ENCODE data around the gene UGT1A8.

The UGT1A8 gene

DNA sequence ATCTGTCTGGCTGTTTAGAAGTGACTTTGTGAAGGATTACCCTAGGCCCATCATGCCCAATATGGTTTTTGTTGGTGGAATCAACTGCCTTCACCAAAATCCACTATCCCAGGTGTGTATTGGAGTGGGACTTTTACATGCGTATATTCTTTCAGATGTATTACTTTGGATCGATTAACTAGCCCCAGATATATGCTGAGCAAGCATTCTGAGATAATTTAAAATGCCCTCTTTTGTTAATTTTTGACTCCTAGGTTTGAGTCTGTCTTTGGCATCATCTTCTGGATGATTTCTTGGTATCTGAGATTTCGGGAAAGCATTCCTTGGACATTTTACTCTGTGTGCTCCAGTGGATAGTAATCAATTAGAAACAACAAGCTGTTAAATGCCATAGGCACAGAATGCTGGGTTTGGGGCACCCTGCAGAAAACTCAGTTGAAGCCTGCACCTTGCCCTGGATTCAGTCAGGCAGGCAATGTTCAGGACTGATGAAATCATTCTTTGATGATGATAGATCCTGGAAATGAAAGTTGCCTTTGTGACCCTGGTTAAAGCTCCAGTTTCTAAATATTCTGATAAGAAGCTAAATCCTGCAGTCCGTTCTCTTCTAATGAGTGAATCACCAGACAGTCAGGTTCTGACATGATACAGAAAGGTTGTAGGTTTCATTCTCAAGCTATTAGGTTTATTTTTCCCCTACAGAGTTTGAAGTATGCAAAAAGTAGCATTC, 143.8 kb downstream of the UGT1A8 start:
- Histone ChIP-seq H3K27me3 (replicated peaks; ENCODE audit: control insufficient read depth, insufficient read depth, low read length) (no peaks in the 10 kb centered on the region), H3K36me3 (ENCODE audit: control insufficient read depth, insufficient read depth, low read length) (no peaks in the 10 kb centered on the region), H3K4me3 (replicated peaks; ENCODE audit: low read depth, low read length) (no peak overlapping the region)
- DNase-seq (ENCODE audit: extremely low read depth, insufficient read length) = no peak
- TF ChIP-seq, protein P1, sequence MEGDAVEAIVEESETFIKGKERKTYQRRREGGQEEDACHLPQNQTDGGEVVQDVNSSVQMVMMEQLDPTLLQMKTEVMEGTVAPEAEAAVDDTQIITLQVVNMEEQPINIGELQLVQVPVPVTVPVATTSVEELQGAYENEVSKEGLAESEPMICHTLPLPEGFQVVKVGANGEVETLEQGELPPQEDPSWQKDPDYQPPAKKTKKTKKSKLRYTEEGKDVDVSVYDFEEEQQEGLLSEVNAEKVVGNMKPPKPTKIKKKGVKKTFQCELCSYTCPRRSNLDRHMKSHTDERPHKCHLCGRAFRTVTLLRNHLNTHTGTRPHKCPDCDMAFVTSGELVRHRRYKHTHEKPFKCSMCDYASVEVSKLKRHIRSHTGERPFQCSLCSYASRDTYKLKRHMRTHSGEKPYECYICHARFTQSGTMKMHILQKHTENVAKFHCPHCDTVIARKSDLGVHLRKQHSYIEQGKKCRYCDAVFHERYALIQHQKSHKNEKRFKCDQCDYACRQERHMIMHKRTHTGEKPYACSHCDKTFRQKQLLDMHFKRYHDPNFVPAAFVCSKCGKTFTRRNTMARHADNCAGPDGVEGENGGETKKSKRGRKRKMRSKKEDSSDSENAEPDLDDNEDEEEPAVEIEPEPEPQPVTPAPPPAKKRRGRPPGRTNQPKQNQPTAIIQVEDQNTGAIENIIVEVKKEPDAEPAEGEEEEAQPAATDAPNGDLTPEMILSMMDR (IDR thresholded peaks at IDR 0.05; ENCODE audit: insufficient read depth, low read length, poor library complexity, severe bottlenecking) = no peak

DNA sequence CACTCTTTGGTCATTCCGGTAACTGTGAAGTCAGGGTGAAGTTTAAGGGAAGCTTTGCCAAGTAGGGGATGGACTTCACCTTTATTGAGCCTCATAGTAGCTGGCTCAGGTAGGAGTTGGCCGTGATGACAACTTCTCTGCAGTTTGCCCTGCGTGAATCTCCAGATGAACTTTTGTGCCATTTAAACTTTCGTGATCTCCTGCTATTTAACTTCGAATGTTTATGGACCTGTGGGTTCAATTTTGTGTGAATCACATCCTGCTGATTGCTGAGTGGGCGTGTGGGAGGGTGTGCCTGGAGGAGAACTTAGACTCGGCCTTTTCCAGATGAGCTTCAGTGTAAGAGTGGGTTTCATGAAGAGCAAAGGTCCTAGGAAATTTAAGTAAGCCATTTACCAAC, 146.8 kb downstream of the UGT1A8 start:
- no peak for DNase-seq (ENCODE audit: extremely low read depth, insufficient read length)
- H3K27me3 ChIP-seq (replicated peaks; ENCODE audit: control insufficient read depth, insufficient read depth, low read length) = no peaks in the 10 kb centered on the region
- no peaks in the 10 kb centered on the region for H3K36me3 ChIP-seq (ENCODE audit: control insufficient read depth, insufficient read depth, low read length)
- TF ChIP-seq, protein P1 (IDR thresholded peaks at IDR 0.05; ENCODE audit: insufficient read depth, low read length, poor library complexity, severe bottlenecking) = no peak
- no peak overlapping the region for H3K4me3 ChIP-seq (replicated peaks; ENCODE audit: low read depth, low read length)

DNA sequence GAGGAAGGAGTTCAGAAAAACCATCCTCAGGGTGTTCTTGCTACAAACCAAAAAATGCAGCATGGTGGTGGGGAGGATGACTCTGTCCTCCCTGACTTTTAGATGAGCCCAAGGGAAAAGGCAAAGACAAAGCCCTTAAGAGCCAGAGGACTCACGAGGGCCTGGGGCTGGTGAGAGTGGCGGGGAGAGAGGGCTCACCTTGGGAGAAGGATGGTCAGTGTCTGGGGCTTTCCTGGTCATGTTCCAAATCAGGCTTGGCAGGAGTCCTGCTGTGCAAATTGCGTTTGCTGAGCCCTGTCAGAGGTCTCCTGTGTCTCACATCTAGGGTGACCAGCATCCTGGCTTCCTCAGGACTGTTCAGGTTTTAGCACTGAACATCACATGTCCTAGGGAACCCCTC, 147.3 kb downstream of the UGT1A8 start:
- Histone ChIP-seq H3K36me3 (ENCODE audit: control insufficient read depth, insufficient read depth, low read length) (no peaks in the 10 kb centered on the region), H3K4me3 (replicated peaks; ENCODE audit: low read depth, low read length) (no peak overlapping the region), H3K27me3 (replicated peaks; ENCODE audit: control insufficient read depth, insufficient read depth, low read length) (no peaks in the 10 kb centered on the region)
- TF ChIP-seq, protein P1 (IDR thresholded peaks at IDR 0.05; ENCODE audit: insufficient read depth, low read length, poor library complexity, severe bottlenecking) = no peak
- no peak for DNase-seq (ENCODE audit: extremely low read depth, insufficient read length)

DNA sequence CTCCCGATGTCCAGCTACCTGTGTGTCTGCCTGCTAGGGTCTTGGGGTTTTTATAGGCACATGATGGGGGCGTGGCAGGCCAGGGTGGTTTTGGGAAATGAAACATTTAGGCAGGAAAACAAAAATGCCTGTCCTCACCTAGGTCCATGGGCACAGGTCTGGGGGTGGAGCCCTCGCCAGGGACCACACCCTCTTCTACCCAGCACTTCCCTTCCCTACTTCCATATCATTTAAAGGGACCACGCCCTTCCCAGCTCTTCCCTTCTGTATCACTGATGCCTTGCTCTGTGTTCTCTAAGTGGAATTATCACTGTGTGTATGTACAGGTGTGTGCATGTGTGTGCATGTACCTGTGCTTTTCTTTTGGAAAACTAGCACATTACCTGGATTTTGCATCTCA, 149.0 kb downstream of the UGT1A8 start:
- Histone ChIP-seq H3K27me3 (replicated peaks; ENCODE audit: control insufficient read depth, insufficient read depth, low read length) (no peaks in the 10 kb centered on the region), H3K4me3 (replicated peaks; ENCODE audit: low read depth, low read length) (no peak overlapping the region), H3K36me3 (ENCODE audit: control insufficient read depth, insufficient read depth, low read length) (no peaks in the 10 kb centered on the region)
- no peak for DNase-seq (ENCODE audit: extremely low read depth, insufficient read length)
- TF ChIP-seq, protein P1 (IDR thresholded peaks at IDR 0.05; ENCODE audit: insufficient read depth, low read length, poor library complexity, severe bottlenecking) = no peak

- no peak overlapping the region for H3K4me3 ChIP-seq (replicated peaks; ENCODE audit: low read depth, low read length)
- DNase-seq (ENCODE audit: extremely low read depth, insufficient read length) = no peak
- TF ChIP-seq, protein P1 (IDR thresholded peaks at IDR 0.05; ENCODE audit: insufficient read depth, low read length, poor library complexity, severe bottlenecking) = no peak
- no peaks in the 10 kb centered on the region for H3K27me3 ChIP-seq (replicated peaks; ENCODE audit: control insufficient read depth, insufficient read depth, low read length)
- no peaks in the 10 kb centered on the region for H3K36me3 ChIP-seq (ENCODE audit: control insufficient read depth, insufficient read depth, low read length)
Measured at GRCh38 chr2:233768076-233768475, 150.6 kb downstream of the UGT1A8 start.

- no peak for DNase-seq (ENCODE audit: extremely low read depth, insufficient read length)
- Histone ChIP-seq H3K36me3 (ENCODE audit: control insufficient read depth, insufficient read depth, low read length) (no peaks in the 10 kb centered on the region), H3K4me3 (replicated peaks; ENCODE audit: low read depth, low read length) (no peak overlapping the region), H3K27me3 (replicated peaks; ENCODE audit: control insufficient read depth, insufficient read depth, low read length) (no peaks in the 10 kb centered on the region)
- TF ChIP-seq, protein P1 (IDR thresholded peaks at IDR 0.05; ENCODE audit: insufficient read depth, low read length, poor library complexity, severe bottlenecking) = no peak
Measured at GRCh38 chr2:233769260-233769659, 151.8 kb downstream of the UGT1A8 start.

Data from GM06990 (cell line).